ENCODE measurements around the gene ANKRD27.
A peak's percentile ranks its signal among the peaks of the same experiment; 100 is the strongest.

ANKRD27 gene

DNA sequence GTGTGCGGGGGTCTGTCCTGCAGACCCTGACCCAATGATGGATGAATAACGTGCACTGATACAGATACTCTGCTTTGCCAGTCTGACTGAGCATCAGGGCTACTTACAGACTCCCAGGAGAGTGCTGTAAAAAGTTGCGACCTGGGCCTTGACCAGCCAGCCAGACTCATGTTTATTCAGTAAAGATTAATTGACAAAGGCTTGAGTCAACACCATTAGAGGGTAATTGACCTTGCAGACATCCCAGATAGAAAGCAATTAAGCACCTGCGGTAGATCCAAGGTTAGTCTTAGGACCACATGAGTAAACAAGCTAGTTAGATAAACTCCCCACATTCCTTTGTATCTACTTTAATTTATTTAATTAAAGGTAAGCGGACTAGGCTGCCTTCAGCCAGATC, 27.0 kb upstream of the ANKRD27 start (continued):
- TF ChIP-seq EGR2 (tag by site-specific recombination; IDR thresholded peaks at IDR 0.05; ENCODE audit: low read depth) (no peak), ZSCAN30 (tag by site-specific recombination; IDR thresholded peaks at IDR 0.05) (no peak; the same call in 1 of the 2 replicates), ZBTB21 (tag by site-specific recombination; IDR thresholded peaks at IDR 0.05) (no peak), ZNF202 (tag by site-specific recombination; IDR thresholded peaks at IDR 0.05; ENCODE audit: borderline replicate concordance) (no peak), GLIS1 (tag by site-specific recombination; IDR thresholded peaks at IDR 0.05) (no peak), MZF1 (tag by site-specific recombination; IDR thresholded peaks at IDR 0.05; ENCODE audit: borderline replicate concordance) (no peak), SP3 (tag by site-specific recombination; IDR thresholded peaks at IDR 0.05) (no peak), ZBTB17 (tag by site-specific recombination; IDR thresholded peaks at IDR 0.05) (no peak), ZNF133 (tag by site-specific recombination; IDR thresholded peaks at IDR 0.05) (no peak), ZNF248 (tag by site-specific recombination; IDR thresholded peaks at IDR 0.05) (no peak), ZNF670 (tag by site-specific recombination; IDR thresholded peaks at IDR 0.05; ENCODE audit: low read depth) (no peak), ZNF292 (tag by site-specific recombination; IDR thresholded peaks at IDR 0.05; ENCODE audit: borderline replicate concordance, low read depth) (no peak), ZNF394 (tag by site-specific recombination; IDR thresholded peaks at IDR 0.05; ENCODE audit: borderline replicate concordance) (no peak), ZNF792 (tag by site-specific recombination; IDR thresholded peaks at IDR 0.05) (no peak), ZSCAN23 (tag by site-specific recombination; IDR thresholded peaks at IDR 0.05) (no peak), ZNF184 (tag by site-specific recombination; IDR thresholded peaks at IDR 0.05) (no peak), ZNF23 (tag by site-specific recombination; IDR thresholded peaks at IDR 0.05; ENCODE audit: borderline replicate concordance) (no peak), ZNF19 (tag by site-specific recombination; IDR thresholded peaks at IDR 0.05; ENCODE audit: low read depth) (no peak), ZNF350 (tag by site-specific recombination; IDR thresholded peaks at IDR 0.05) (peak; percentile 58; the same call in 1 of the 2 replicates), ZBTB8A (tag by site-specific recombination; IDR thresholded peaks at IDR 0.05) (0 out of 2 replicates have a peak, but pooled peaks have one; percentile 49), ZNF664 (tag by site-specific recombination; IDR thresholded peaks at IDR 0.05) (no peak), ZNF175 (tag by site-specific recombination; IDR thresholded peaks at IDR 0.05) (no peak), ZNF629 (tag by site-specific recombination; IDR thresholded peaks at IDR 0.05) (0 out of 2 replicates have a peak, but pooled peaks have one; percentile 24), ZNF791 (tag by site-specific recombination; IDR thresholded peaks at IDR 0.05) (no peak), ZNF530 (tag by site-specific recombination; IDR thresholded peaks at IDR 0.05; ENCODE audit: low read depth) (no peak)
- TF ChIP-seq, protein P1, sequence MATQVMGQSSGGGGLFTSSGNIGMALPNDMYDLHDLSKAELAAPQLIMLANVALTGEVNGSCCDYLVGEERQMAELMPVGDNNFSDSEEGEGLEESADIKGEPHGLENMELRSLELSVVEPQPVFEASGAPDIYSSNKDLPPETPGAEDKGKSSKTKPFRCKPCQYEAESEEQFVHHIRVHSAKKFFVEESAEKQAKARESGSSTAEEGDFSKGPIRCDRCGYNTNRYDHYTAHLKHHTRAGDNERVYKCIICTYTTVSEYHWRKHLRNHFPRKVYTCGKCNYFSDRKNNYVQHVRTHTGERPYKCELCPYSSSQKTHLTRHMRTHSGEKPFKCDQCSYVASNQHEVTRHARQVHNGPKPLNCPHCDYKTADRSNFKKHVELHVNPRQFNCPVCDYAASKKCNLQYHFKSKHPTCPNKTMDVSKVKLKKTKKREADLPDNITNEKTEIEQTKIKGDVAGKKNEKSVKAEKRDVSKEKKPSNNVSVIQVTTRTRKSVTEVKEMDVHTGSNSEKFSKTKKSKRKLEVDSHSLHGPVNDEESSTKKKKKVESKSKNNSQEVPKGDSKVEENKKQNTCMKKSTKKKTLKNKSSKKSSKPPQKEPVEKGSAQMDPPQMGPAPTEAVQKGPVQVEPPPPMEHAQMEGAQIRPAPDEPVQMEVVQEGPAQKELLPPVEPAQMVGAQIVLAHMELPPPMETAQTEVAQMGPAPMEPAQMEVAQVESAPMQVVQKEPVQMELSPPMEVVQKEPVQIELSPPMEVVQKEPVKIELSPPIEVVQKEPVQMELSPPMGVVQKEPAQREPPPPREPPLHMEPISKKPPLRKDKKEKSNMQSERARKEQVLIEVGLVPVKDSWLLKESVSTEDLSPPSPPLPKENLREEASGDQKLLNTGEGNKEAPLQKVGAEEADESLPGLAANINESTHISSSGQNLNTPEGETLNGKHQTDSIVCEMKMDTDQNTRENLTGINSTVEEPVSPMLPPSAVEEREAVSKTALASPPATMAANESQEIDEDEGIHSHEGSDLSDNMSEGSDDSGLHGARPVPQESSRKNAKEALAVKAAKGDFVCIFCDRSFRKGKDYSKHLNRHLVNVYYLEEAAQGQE (tag by site-specific recombination; IDR thresholded peaks at IDR 0.05), result no peak
- TF ChIP-seq, protein P2, sequence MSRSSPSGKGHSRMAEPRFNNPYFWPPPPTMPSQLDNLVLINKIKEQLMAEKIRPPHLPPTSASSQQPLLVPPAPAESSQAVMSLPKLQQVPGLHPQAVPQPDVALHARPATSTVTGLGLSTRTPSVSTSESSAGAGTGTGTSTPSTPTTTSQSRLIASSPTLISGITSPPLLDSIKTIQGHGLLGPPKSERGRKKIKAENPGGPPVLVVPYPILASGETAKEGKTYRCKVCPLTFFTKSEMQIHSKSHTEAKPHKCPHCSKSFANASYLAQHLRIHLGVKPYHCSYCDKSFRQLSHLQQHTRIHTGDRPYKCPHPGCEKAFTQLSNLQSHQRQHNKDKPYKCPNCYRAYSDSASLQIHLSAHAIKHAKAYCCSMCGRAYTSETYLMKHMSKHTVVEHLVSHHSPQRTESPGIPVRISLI (tag by site-specific recombination; IDR thresholded peaks at IDR 0.05), result no peak
- TF ChIP-seq, protein P3, sequence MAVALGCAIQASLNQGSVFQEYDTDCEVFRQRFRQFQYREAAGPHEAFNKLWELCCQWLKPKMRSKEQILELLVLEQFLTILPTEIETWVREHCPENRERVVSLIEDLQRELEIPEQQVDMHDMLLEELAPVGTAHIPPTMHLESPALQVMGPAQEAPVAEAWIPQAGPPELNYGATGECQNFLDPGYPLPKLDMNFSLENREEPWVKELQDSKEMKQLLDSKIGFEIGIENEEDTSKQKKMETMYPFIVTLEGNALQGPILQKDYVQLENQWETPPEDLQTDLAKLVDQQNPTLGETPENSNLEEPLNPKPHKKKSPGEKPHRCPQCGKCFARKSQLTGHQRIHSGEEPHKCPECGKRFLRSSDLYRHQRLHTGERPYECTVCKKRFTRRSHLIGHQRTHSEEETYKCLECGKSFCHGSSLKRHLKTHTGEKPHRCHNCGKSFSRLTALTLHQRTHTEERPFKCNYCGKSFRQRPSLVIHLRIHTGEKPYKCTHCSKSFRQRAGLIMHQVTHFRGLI (tag by site-specific recombination; IDR thresholded peaks at IDR 0.05), result no peak
- TF ChIP-seq, protein P4, sequence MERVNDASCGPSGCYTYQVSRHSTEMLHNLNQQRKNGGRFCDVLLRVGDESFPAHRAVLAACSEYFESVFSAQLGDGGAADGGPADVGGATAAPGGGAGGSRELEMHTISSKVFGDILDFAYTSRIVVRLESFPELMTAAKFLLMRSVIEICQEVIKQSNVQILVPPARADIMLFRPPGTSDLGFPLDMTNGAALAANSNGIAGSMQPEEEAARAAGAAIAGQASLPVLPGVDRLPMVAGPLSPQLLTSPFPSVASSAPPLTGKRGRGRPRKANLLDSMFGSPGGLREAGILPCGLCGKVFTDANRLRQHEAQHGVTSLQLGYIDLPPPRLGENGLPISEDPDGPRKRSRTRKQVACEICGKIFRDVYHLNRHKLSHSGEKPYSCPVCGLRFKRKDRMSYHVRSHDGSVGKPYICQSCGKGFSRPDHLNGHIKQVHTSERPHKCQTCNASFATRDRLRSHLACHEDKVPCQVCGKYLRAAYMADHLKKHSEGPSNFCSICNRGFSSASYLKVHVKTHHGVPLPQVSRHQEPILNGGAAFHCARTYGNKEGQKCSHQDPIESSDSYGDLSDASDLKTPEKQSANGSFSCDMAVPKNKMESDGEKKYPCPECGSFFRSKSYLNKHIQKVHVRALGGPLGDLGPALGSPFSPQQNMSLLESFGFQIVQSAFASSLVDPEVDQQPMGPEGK (tag by site-specific recombination; IDR thresholded peaks at IDR 0.05), result no peak
- TF ChIP-seq, protein P5, sequence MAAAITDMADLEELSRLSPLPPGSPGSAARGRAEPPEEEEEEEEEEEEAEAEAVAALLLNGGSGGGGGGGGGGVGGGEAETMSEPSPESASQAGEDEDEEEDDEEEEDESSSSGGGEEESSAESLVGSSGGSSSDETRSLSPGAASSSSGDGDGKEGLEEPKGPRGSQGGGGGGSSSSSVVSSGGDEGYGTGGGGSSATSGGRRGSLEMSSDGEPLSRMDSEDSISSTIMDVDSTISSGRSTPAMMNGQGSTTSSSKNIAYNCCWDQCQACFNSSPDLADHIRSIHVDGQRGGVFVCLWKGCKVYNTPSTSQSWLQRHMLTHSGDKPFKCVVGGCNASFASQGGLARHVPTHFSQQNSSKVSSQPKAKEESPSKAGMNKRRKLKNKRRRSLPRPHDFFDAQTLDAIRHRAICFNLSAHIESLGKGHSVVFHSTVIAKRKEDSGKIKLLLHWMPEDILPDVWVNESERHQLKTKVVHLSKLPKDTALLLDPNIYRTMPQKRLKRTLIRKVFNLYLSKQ (tag by site-specific recombination; IDR thresholded peaks at IDR 0.05; ENCODE audit: borderline replicate concordance), result no peak
- TF ChIP-seq, protein P6, sequence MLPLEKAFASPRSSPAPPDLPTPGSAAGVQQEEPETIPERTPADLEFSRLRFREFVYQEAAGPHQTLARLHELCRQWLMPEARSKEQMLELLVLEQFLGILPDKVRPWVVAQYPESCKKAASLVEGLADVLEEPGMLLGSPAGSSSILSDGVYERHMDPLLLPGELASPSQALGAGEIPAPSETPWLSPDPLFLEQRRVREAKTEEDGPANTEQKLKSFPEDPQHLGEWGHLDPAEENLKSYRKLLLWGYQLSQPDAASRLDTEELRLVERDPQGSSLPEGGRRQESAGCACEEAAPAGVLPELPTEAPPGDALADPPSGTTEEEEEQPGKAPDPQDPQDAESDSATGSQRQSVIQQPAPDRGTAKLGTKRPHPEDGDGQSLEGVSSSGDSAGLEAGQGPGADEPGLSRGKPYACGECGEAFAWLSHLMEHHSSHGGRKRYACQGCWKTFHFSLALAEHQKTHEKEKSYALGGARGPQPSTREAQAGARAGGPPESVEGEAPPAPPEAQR (tag by site-specific recombination; IDR thresholded peaks at IDR 0.05), result no peak

Measured in HEK293 (cell line).